ENCODE data around the gene DRD2.
A peak's percentile ranks its signal among the peaks of the same experiment; 100 is the strongest.

Gene DRD2

DNA sequence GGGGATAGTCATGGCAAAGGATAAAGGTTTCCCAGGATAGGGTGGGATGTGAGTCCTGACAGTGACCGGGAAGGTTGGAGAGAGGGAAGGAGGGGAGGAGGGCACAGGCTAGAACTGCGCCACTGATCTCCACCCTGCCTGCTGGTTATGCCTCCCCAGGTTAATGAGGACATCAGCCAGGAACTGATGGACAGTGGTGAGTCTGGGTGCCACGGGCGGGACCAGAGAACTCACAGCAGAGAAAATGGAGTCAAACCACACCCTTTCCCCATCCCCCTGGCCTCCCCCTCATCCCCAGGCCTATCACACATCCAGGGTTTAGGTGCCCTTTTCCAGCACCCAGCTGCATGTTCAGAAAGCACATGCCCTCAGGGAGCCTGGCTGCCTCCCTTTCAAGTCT is 77.4 kb downstream of the DRD2 start:
- no peak for DNase-seq

GRCh38 chr11:113397212-113397611 is 78.0 kb downstream of the DRD2 start:
- DNase-seq, result no peak

- no peak for DNase-seq
These were observed 78.5 kb downstream of the DRD2 start for GRCh38 chr11:113396690-113397089.

- DNase-seq, result no peak
These were observed 79.3 kb downstream of the DRD2 start for GRCh38 chr11:113395782-113396336.

DNA sequence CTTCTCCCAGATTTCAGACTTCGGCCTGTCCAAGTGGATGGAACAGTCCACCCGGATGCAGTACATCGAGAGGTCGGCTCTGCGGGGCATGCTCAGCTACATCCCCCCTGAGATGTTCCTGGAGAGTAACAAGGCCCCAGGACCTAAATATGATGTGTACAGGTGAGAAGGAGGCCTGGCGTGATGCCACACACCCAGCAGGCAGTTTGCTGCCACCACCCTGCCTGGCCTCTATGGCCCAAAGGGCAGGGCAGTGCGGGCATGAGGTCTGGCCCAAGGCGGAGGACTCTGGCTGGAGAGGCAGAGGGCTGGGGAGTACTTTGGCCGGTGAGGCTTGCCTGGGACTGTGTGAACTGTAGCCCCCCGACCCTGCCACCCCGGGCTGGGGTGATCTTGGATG is 80.3 kb downstream of the DRD2 start:
- DNase-seq, result no peak

- DNase-seq, result no peak
These were observed 81.7 kb downstream of the DRD2 start for GRCh38 chr11:113393501-113393985.

GRCh38 chr11:113392236-113392921 is 82.8 kb downstream of the DRD2 start:
- no peak for DNase-seq

DNA sequence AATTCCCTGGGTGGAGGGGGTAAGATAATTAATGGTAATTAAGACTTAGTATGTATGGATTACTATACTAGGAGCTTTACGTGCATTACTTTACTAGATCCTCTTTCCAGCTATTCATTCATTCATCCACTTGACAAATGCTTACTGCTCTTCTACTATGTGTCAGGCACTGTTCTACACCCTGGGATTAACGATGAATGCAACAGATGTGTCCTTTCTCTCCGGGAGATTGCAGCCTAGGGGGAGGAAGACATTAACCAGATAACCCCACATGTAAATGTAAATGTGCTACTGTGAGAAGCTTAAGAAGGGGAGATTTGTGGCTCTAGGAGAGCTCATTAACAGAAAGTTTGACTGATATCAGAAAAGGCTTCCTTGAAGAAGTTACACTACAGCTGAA is 85.9 kb downstream of the DRD2 start:
- no peak for DNase-seq

DNA sequence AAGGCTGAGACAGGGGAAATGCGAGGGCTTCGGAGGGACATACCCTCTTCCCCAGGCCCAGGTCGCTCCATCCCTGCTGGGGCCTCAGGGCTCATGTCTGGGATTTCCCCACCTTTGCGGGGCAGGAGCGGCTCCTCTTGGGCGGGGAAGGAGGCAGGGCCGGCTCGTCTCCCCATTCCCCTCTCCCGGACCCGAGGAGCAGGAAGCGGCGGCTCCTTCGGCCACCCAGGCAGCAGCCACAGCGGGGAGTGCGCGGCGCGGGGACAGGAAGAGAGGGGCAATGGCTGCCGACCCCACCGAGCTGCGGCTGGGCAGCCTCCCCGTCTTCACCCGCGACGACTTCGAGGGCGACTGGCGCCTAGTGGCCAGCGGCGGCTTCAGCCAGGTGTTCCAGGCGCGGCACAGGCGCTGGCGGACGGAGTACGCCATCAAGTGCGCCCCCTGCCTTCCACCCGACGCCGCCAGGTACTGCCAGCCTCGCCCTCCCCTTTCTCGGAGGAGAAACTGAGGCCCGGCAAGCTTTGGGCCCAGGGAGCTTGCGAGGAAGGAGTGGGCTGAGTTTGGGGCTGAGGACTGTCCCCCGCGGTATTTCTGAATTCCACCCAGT is 87.5 kb downstream of the DRD2 start, which contains the start of gene ANKK1:
Gene ANKK1 (plus strand): TSS at position 175 of the 607 bp plus-strand sequence. CDS start 106 bp downstream, at position 281.
- DNase-seq, result peak; percentile 14

DNA sequence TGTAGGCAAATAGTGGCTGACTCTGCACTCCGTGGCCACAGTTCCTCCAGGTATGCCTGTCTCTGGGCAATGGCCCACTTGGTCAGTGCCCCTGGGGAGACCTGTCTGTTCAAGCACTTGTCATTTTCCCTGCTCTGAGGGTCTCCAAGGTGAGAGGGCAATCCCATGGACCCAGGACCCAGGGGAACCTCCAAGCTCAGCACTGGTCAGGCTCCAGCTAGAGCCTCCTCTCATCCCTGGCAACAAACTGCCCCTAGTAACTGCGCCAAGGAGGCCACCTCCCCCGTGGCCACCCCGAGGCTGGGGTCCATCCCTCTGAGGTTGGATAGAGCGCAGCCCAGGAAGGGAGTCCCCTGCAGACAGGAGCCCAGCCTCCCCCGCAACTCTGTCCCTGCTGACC is 88.3 kb downstream of the DRD2 start:
- no peak for DNase-seq

GRCh38 chr11:113385749-113386148 is 89.4 kb downstream of the DRD2 start:
- DNase-seq, result no peak

DNA sequence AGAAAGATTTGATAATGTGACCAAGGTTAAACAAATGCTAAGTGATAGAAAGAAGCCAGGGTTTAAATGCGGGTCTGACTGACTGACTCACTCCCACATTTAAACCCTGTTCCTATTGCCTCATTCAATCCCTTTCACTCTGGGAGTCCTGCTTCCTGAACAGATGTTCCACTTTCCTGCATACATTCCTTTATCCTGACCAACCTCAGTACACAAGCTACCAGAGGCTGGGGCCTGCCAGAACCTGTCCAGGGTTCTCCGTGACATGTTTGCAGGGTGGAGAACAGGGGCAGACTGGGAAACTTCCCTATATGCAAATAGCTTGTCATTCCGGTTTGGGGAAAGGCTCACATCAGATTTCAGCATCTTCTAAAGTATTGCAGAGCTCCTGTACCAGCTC is 90.6 kb downstream of the DRD2 start:
- no peak for DNase-seq

DNA sequence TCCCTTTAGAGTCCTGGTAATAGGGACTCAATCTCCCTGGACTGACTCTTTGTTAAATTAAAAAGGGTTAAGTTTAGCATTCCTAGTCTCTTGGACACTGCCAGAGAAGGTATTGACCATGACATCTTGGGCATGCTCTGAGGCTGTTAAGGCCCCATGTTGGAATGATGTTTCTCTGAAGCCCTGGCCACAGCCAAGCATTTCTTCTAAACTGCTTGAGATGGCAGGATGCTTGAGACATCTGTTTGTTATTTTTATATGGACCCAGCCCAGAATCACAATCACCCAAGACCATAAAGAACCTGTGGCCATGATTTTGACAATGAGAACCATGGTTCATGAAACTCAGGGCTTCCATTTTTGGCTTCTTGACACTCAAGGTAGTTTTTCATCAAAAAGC is 93.1 kb downstream of the DRD2 start:
- DNase-seq, result no peak

DNA sequence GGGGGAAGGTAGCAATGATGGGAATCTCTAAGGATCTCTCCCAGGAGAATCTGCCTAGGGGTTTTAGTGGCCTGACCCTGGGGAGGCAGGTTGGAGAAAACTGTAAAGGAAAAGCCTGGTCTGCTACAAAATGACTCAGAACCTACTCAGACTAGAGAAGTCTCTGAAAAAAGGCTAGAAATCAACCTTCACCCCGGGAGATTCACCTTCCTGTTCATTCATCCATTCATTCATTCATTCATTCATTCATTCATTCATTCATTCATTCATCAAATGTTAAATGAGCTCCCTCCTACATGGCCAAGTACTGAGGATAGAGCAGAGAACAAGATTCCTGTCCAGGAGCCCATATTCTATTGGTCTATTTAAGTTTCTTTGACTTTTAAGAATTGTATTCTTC is 96.5 kb downstream of the DRD2 start:
- no peak for DNase-seq

- DNase-seq, result no peak
These were observed 97.4 kb downstream of the DRD2 start for GRCh38 chr11:113377681-113378412.

DNA sequence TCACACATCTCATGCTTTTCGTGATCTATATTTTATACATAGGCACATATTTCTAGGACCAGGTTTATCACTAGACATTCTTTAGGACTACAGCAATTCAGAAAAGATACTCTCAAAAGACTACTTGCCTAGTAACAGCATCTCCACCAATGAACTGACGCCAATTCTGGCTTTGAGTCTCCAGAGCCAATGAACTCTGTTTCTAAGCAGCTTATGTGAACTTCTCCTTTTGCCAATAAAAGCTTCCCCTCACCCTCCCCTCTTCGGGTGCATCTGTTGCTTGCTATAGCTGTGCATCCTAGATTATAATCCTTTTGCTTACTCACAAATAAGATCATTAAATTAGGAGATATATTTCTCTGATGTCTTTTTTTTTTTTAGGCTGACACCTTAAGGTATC is 99.0 kb downstream of the DRD2 start:
- DNase-seq, result no peak

- no peak for DNase-seq
These were observed 99.8 kb downstream of the DRD2 start for GRCh38 chr11:113375402-113375801.

DNA sequence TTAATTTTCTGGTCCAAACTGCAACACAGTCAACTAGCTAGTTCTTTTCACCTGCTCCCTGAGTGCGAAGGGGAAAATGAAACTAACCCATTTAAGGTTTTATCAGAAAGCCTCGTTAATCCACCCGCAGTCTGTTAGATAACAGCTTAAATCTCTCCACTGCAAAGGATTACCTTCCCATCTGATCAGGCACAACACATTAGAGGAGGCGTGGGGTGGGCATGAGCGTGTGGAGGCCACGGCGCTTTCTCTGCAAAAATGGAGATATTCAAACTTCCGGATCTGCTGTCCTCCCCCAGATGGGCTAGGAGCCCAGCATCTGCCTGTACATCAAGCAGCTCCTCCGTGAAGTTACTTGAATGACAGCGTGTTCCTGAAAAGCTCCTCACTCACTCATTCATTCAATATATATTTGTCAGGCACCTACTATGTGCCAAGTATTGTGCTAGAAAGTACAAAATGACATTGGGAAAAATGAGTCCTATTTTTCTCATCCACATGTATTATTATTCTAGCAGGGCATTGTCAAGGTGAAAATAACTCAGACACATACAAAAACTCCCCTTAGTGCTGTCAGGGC is 101.1 kb downstream of the DRD2 start:
- DNase-seq, result no peak

DNA sequence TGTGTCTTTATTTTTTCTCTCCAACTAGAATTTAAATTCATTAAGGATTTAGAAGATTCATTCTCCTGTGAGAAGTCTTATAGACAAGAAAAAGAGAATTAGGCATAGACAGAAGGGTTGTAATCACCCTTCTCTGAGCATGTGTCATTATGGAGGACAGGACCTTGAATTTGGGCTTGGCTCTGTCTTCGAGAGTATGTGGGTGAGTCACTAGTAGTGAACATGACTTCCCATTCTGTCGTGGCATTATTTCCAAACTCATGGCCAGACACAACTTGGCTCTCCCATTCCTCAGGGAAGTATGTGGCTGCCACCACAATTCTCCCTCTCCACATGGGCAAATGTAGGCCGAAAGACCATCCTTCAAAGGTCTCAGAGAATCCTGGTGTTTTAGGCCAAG is 101.9 kb downstream of the DRD2 start:
- no peak for DNase-seq

DNA sequence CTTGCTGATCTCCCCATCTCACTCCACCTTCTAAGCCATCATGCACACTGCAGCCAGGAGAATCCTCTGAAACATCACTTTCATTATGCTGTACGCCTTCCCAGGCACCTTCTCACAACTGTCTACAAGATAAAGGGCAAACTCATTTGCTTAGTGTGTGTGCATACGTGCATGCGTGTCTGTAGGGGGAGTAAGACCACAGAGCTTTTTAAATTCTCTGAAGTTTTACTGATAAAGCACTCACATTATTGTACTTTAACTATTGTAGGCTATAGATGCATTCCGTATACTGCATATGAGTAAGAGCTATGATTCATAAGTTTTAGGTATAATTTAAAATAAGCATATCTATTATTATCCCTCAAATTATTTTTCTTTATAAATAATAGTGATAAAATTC is 102.9 kb downstream of the DRD2 start:
- DNase-seq, result no peak

DNA sequence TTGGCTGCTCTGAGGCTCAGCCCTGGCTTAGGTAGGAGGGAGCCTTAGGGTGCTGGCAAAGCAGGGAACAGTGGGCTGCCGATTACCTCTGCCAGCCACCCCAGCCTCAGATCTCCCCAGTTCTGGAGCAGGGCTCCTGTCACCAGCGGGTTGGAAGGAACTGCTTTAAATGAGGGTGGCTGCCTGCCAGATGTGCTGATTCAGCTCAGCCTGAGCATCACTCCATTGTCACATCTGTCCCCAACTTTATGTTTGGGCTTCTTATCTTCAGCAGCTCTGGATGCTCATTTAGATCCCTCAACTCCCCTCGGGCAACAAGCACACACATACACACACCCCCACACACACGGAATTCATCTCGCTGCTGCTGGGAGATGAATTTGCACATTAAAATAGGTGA is 104.6 kb downstream of the DRD2 start:
- DNase-seq, result no peak

DNA sequence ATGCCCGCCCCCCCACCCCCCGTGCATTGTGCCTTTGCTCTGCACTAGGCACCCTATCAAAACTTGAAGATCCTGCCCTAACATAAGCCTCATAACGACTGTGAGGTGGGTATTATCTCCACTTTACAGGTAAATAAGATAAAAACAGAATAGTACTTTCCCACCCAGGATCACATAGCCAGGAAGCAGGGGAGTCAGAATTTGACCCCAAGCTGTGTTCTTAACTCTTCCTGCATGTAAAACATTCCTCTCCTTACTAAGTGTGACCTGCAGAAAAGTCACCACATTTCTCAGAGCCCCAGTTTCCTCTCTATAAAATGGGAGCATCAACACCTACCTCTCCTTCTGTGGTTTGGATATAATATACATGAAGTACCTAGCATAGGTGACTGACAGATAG is 105.8 kb downstream of the DRD2 start:
- DNase-seq, result no peak

GRCh38 chr11:113365895-113366294 is 109.3 kb downstream of the DRD2 start:
- DNase-seq, result no peak

Measured in activated gamma-delta T cell (primary cell).